Large intestine (tissue), 3 donors: ENCODE results near the gene HSD17B14. TPM values are rescaled to one million over a fixed set of nuclear protein-coding genes. Genes with fewer than 3 reads are reported as not detected.
"Not testable (repeated sequence)": the region's sequence is repeated elsewhere in the genome, so short reads cannot be mapped to it uniquely, and the experiment has no call there.

ENCODE experiments used
- DNase-seq, 2 donors: peaks; one replicate each; pipeline versions ENCODE4 v3.0.0 to v3.0.0-alpha.2; 2013
- H3K27ac ChIP-seq: one replicate; pipeline ENCODE4 v1.5.1; 2013; ENCODE audit warnings: low read length
- H3K27me3 ChIP-seq: 2 replicates; pipeline ENCODE4 v1.6.1; 2013; ENCODE audit warnings: low read length; ENCODE audit not compliant: control insufficient read depth, insufficient read depth
- H3K36me3 ChIP-seq: 2 replicates; pipeline ENCODE4 v1.6.1; 2013; ENCODE audit warnings: low read length; ENCODE audit not compliant: control insufficient read depth, insufficient read depth
- H3K4me1 ChIP-seq: one replicate; pipeline ENCODE4 v1.6.1; 2013; ENCODE audit warnings: low read length; ENCODE audit not compliant: control insufficient read depth, insufficient read depth
- H3K4me3 ChIP-seq: one replicate; pipeline ENCODE4 v1.5.1; 2013; ENCODE audit warnings: low read length
- H3K9me3 ChIP-seq: one replicate; pipeline ENCODE4 v1.6.1; 2013; ENCODE audit warnings: mild to moderate bottlenecking, low read depth, low read length, moderate library complexity; ENCODE audit not compliant: control insufficient read depth
- WGBS: methylation state at CpG from one replicate; pipeline ENCODE4 v1.1.5; 2013; ENCODE audit warnings: low lambda C conversion rate; ENCODE audit not compliant: insufficient coverage; 5-methylcytosine and 5-hydroxymethylcytosine counted together
- polyA plus RNA-seq: library from polyadenylated mRNA; unstranded; fragments of 120-200 nt; gene quantifications from one replicate; pipeline ENCODE4 v1.2.1, GENCODE V29; 2013

HSD17B14 gene
- polyA plus RNA-seq, 1 donor: 78.1 TPM

- H3K4me3 ChIP-seq: no peak overlapping the region
- no peak for DNase-seq
- WGBS: no CpG with 5 or more reads among the region's 2 CpGs
- H3K9me3 ChIP-seq: no peaks in the 10 kb centered on the region
- no peaks in the 10 kb centered on the region for H3K27me3 ChIP-seq
- peaks cover 12% of the 10 kb centered on the region for H3K4me1 ChIP-seq
- no peak overlapping the region for H3K27ac ChIP-seq
- H3K36me3 ChIP-seq: peaks cover 16% of the 10 kb centered on the region
Measured at GRCh38 chr19:48802623-48803022, 33.7 kb downstream of the HSD17B14 start.

DNA sequence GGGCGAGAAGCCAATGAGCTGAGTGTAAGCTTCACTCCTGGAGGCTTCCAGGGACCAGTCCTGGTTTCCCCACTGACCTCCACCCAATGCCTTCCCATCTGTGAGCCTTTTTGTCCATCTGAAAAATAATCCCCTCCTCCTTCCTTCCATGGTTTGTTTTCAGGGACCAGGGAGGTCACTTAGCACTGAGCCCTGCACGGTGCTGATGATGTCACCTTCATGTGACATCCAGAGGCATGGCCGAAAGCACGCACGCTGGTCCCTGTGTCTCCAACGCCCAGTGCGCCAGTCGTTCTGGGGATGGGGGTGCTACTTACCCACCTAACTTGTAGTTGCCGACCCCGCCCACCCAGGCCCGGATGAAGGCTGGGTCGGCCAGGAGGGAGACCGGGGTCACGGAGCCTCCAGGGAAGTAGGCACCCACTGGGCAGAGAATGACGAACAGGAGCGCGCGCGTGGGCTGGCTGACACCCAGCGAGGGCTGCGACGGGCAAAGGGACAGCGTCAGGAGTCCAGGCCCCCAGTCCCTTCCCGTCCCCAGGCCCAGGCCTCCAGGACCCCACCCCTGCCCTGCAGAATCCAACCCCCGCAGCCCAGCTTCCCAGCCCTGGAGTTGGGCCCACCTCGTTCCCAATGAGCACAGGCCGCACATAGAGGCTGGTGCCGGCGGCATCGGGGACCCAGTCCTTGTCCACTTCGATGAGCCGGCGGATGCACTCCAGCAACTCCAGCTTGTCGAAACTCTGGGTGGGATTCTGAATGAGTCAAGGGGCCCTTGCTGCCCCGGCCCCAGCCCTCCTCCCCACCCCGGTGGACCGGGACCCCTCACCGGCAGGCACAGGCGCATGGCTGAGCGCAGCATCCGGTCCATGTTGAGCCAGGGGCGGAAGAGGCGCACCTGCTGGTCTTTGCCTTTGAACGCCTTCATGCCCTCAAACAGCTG is 36.7 kb downstream of the HSD17B14 start:
- Histone ChIP-seq H3K36me3 (peaks cover 23% of the 10 kb centered on the region), H3K27ac (no peak overlapping the region), H3K4me3 (no peak overlapping the region), H3K4me1 (peaks cover 11% of the 10 kb centered on the region), H3K27me3 (no peaks in the 10 kb centered on the region), H3K9me3 (no peaks in the 10 kb centered on the region)
- WGBS: 80% methylated on average over 3 of the region's 44 CpGs
- no peak for DNase-seq

DNA sequence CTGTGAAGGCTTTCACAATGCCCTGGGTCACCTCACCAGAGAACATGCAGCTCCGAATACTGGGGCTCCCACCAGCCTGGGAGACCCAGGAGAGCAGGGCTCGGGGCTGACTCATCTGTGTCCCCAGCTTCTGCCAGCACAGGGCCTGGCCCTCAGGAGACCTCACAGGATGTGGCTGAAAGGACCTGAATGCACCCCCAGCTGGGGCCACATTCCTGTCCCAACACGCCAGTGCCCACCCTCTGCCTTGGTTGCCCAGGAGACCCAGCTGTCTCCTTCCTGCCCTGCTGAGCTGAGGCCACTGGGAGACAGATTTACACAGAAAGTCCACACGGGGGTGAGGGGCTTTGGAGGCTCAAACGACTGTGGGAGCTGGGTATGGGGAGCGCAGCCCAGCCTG is 37.4 kb downstream of the HSD17B14 start:
- H3K9me3 ChIP-seq: no peaks in the 10 kb centered on the region
- peaks cover 21% of the 10 kb centered on the region for H3K36me3 ChIP-seq
- DNase-seq: no peak
- H3K4me1 ChIP-seq: peaks cover 11% of the 10 kb centered on the region
- no CpG with 5 or more reads among the region's 6 CpGs for WGBS
- no peak overlapping the region for H3K27ac ChIP-seq
- H3K4me3 ChIP-seq: no peak overlapping the region
- no peaks in the 10 kb centered on the region for H3K27me3 ChIP-seq

DNA sequence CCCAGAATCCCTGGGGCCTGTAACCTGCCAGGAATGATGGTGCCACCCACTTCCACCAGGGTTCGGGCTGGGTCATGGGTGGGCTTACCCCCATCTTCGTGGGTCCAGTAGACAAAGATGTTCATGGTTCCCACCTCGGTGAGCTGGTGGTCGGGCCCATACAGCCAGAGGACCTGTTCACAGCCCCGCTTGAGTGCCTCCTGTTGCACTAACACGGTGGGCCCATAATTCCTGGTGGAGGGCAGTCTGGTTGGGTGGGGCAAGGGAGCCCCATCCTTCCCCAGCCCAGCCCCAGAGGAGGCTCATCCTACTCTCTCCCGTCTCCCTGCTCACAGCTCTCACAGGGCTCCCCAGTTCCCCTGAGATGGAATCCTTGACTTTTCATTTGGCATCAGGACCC is 39.2 kb downstream of the HSD17B14 start:
- Histone ChIP-seq H3K27me3 (no peaks in the 10 kb centered on the region), H3K36me3 (peaks cover 17% of the 10 kb centered on the region), H3K9me3 (no peaks in the 10 kb centered on the region), H3K27ac (no peak overlapping the region), H3K4me1 (peaks cover 11% of the 10 kb centered on the region), H3K4me3 (no peak overlapping the region)
- no peak for DNase-seq
- no CpG with 5 or more reads among the region's 7 CpGs for WGBS

DNA sequence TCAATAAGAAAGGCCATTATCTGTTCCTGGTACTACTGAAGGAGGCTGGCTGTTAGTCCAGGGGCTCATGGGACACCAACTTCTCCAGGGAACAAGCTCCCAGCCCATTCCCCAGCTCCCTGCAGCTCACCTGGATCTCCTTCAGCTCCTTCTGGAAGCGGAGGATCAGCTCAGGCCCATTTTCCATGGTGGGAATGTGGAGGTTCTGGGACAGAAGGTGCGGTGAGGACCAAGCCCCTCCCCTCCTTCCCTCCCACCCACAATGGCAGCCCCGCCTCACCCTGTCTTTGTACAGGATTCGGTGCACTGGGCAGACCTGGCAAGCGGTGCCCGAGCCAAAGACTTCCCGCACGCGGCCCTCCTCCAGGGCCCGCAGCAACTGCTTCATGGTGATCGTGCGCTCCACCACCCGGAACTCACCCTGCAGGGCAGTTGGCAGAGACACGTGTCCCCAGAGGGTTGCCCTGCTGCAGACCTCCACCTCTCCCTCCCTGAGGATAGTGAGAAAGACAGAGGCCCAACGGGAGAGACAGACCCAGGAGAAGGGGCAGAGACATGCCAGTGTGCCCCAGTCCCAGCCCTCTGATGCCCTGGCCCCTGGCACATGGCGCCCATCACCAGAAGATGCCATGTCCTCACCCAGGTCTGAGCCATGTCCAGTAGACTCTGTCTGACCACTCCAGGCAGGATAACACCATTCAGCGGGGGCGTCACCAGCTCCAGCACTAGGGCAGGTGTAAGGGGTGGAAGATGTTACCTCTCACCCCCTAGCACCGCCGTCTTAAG is 39.8 kb downstream of the HSD17B14 start:
- no CpG with 5 or more reads among the region's 20 CpGs for WGBS
- Histone ChIP-seq H3K4me1 (peaks cover 11% of the 10 kb centered on the region), H3K27me3 (no peaks in the 10 kb centered on the region), H3K9me3 (no peaks in the 10 kb centered on the region), H3K36me3 (peaks cover 17% of the 10 kb centered on the region), H3K4me3 (no peak overlapping the region), H3K27ac (peak overlapping the region; percentile 51)
- no peak for DNase-seq

DNA sequence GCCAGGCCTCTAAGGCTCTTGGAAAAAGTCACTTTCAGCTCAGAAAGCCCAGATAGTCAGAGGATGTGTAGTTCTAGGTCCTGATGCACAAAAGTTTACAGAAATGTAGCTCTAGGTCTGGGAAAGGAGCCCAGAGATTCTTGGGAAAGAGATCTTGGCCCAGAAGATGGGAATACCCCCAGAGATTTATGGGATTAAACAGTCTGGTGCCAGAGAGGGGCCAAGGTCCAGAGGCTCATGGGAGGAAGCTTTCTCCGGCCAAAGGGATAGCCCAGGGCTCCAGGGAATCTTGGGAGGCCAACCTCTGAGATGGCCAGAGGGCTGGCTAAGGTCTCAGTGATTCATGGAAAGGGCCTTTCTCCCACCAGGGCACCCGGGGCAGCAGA is 40.6 kb downstream of the HSD17B14 start:
- peak overlapping the region; percentile 51 for H3K27ac ChIP-seq
- H3K9me3 ChIP-seq: no peaks in the 10 kb centered on the region
- H3K4me3 ChIP-seq: no peak overlapping the region
- H3K4me1 ChIP-seq: peaks cover 11% of the 10 kb centered on the region
- no peak for DNase-seq
- no CpG with 5 or more reads among the region's 2 CpGs for WGBS
- no peaks in the 10 kb centered on the region for H3K27me3 ChIP-seq
- peaks cover 17% of the 10 kb centered on the region for H3K36me3 ChIP-seq

- peak; percentile 93 to 97 for DNase-seq
- no peaks in the 10 kb centered on the region for H3K9me3 ChIP-seq
- H3K36me3 ChIP-seq: peaks cover 17% of the 10 kb centered on the region
- peaks cover 11% of the 10 kb centered on the region for H3K4me1 ChIP-seq
- peak overlapping the region; percentile 51 for H3K27ac ChIP-seq
- WGBS: no CpG with 5 or more reads among the region's 38 CpGs
- peak overlapping the region; percentile 53 for H3K4me3 ChIP-seq
- H3K27me3 ChIP-seq: no peaks in the 10 kb centered on the region
Measured at GRCh38 chr19:48795055-48795684, 41.1 kb downstream of the HSD17B14 start.

- H3K4me3 ChIP-seq: no peak overlapping the region
- no peaks in the 10 kb centered on the region for H3K9me3 ChIP-seq
- H3K36me3 ChIP-seq: peaks cover 14% of the 10 kb centered on the region
- no peak overlapping the region for H3K27ac ChIP-seq
- H3K4me1 ChIP-seq: peaks cover 11% of the 10 kb centered on the region
- H3K27me3 ChIP-seq: no peaks in the 10 kb centered on the region
- DNase-seq: no peak
- no CpG with 5 or more reads among the region's 6 CpGs for WGBS
Measured at GRCh38 chr19:48794291-48794690, 42.0 kb downstream of the HSD17B14 start.

- WGBS: no CpG with 5 or more reads among the region's 8 CpGs
- Histone ChIP-seq H3K27ac (no peak overlapping the region), H3K4me3 (no peak overlapping the region), H3K27me3 (no peaks in the 10 kb centered on the region), H3K36me3 (peaks cover 10% of the 10 kb centered on the region), H3K4me1 (peaks cover 11% of the 10 kb centered on the region), H3K9me3 (no peaks in the 10 kb centered on the region)
- DNase-seq: no peak
Measured at GRCh38 chr19:48793271-48793670, 43.0 kb downstream of the HSD17B14 start.

- no CpG with 5 or more reads among the region's 9 CpGs for WGBS
- H3K9me3 ChIP-seq, H3K36me3 ChIP-seq, H3K27me3 ChIP-seq, H3K4me3 ChIP-seq, H3K27ac ChIP-seq, DNase-seq, H3K4me1 ChIP-seq: not testable (repeated sequence)
Measured at GRCh38 chr19:48787331-48787730, 49.0 kb downstream of the HSD17B14 start.
